CD4-positive, alpha-beta memory T cell (primary cell): ENCODE data around the gene THUMPD3. TPM values are rescaled to one million over a fixed set of nuclear protein-coding genes. Genes with fewer than 3 reads are reported as not detected.

Experiments used
- CTCF ChIA-PET: fragments of 350-600 bp; sonication (Branson Sonifier 250); formaldehyde crosslinking; loops from one replicate; lab custom pipeline; 2021; ENCODE audit warnings: inconsistent platforms; ENCODE audit not compliant: partially characterized antibody; lab: Charles Lee
- POLR2A ChIA-PET: fragments of 350-600 bp; sonication (Branson Sonifier 250); formaldehyde crosslinking; loops from one replicate; lab custom pipeline; 2021; ENCODE audit not compliant: partially characterized antibody; lab: Charles Lee
- DNase-seq, 5 donors: peaks; one replicate each; pipeline versions ENCODE4 v3.0.0 to v3.0.0-alpha.2; 2020 to 2022; ENCODE audit warnings: mixed read lengths in 1 of 5
- H3K27ac ChIP-seq: one replicate; pipeline ENCODE4 v1.7.0; 2013; ENCODE audit warnings: low read depth, low read length
- H3K27me3 ChIP-seq: 2 replicates; pipeline ENCODE4 v1.7.0; 2013; ENCODE audit warnings: mild to moderate bottlenecking, low read length, moderate library complexity; ENCODE audit not compliant: insufficient read depth
- H3K36me3 ChIP-seq: 2 replicates; pipeline ENCODE4 v1.7.0; 2013; ENCODE audit warnings: mild to moderate bottlenecking, low read length, moderate library complexity; ENCODE audit not compliant: insufficient read depth
- H3K4me1 ChIP-seq: 2 replicates; pipeline ENCODE4 v1.7.0; 2013; ENCODE audit warnings: mild to moderate bottlenecking, low read length, moderate library complexity; ENCODE audit not compliant: insufficient read depth
- H3K4me3 ChIP-seq, 2 donors: one replicate each; pipeline ENCODE4 v1.7.0; 2013; ENCODE audit warnings: low read length in 2 of 2, mild to moderate bottlenecking in 1 of 2
- H3K9me3 ChIP-seq, 2 donors: one replicate each; pipeline ENCODE4 v1.7.0; 2013; ENCODE audit warnings: low read length in 2 of 2, control low read depth in 1 of 2; ENCODE audit not compliant: control insufficient read depth in 1 of 2
- H3K27ac Mint-ChIP-seq, 7 donors: one replicate each; pipeline ENCODE4 v1.8.0; 2020 to 2021; ENCODE audit warnings: mixed read lengths in 7 of 7, mild to moderate bottlenecking in 6 of 7, inconsistent platforms in 3 of 7, moderate library complexity in 3 of 7
- H3K27me3 Mint-ChIP-seq, 2 donors: one replicate each; pipeline ENCODE4 v1.8.0; 2020 to 2021; ENCODE audit warnings: mixed read lengths in 2 of 2
- H3K36me3 Mint-ChIP-seq, 2 donors: one replicate each; pipeline ENCODE4 v1.8.0; 2020 to 2021; ENCODE audit warnings: mixed read lengths in 2 of 2, inconsistent platforms in 1 of 2, mild to moderate bottlenecking in 1 of 2
- H3K4me1 Mint-ChIP-seq, 4 donors: one replicate each; pipeline ENCODE4 v1.8.0; 2020 to 2021; ENCODE audit warnings: mixed read lengths in 4 of 4, mild to moderate bottlenecking in 1 of 4
- H3K4me3 Mint-ChIP-seq, 8 donors: one replicate each; pipeline ENCODE4 v1.8.0; 2020 to 2021; ENCODE audit warnings: mixed read lengths in 8 of 8, mild to moderate bottlenecking in 7 of 8, moderate library complexity in 6 of 8, inconsistent platforms in 3 of 8
- H3K9me3 Mint-ChIP-seq, 8 donors: one replicate each; pipeline ENCODE4 v1.8.0; 2020 to 2021; ENCODE audit warnings: mixed read lengths in 8 of 8, mild to moderate bottlenecking in 5 of 8, inconsistent platforms in 3 of 8, moderate library complexity in 1 of 8
- intact Hi-C: fragments of 100-400 bp; cut with micrococcal nuclease; formaldehyde crosslinking; loops from one replicate; pipeline ENCODE4 v1.15.1; 2023
- polyA plus RNA-seq, 2 donors: library from polyadenylated mRNA; unstranded; fragments of 300-500 nt; fragmentation: Illumina TruSeq; gene quantifications; one replicate each; pipeline ENCODE4 v1.2.3, GENCODE V29; 2021
- total RNA-seq, 2 experiments: library from RNA; stranded (reverse); gene quantifications; one replicate each; pipeline ENCODE4 v1.2.3, GENCODE V29; 2021

THUMPD3 gene
- 10 to 100 TPM; 36.9 to 39.2 TPM for total RNA-seq
- polyA plus RNA-seq, result 10 to 100 TPM; 10.8 to 29.3 TPM

- Histone ChIP-seq H3K9me3 (no peaks in the 10 kb centered on the region), H3K4me1 (peaks cover 22% of the 10 kb centered on the region), H3K27me3 (no peaks in the 10 kb centered on the region), H3K36me3 (peaks cover 19% of the 10 kb centered on the region), H3K4me3 (peak within 1 kb of the TSS; percentile 92 to 96), H3K27ac (peak within 1 kb of the TSS; percentile 91)
- no peaks in the 10 kb centered on the region for H3K9me3 Mint-ChIP-seq
- no peaks in the 10 kb centered on the region for H3K27me3 Mint-ChIP-seq
- intact Hi-C loops, result loop anchor here (1.0 kb wide), 3 partner anchors 33 to 368 kb away; partner anchors contain the start of genes BRPF1 and MTMR14
- H3K4me3 Mint-ChIP-seq, result peak within 1 kb of the TSS; percentile 95 to 99 (median 98)
- peaks cover 5 to 31% of the 10 kb centered on the region in 2 donors for H3K36me3 Mint-ChIP-seq
- peak within 1 kb of the TSS; percentile 95 to 99 (median 98) for H3K27ac Mint-ChIP-seq
- DNase-seq, result peak; percentile 82 to 91 (median 85)
- ChIA-PET POLR2A (interaction anchor here (0.7 to 5.9 kb wide), 17 partner anchors 9 to 958 kb away, joined by 3 to 158 read pairs (median 7); partner anchors contain the start of genes ARPC4, BRPF1, MTMR14 and RAD18), CTCF (interaction anchor here (0.9 to 3.4 kb wide), 8 partner anchors 10 to 61 kb away, joined by 3 to 46 read pairs (median 5); no protein-coding TSS in a partner anchor)
- H3K4me1 Mint-ChIP-seq, result peaks cover 7 to 38% (median 17%) of the 10 kb centered on the region in 4 donors
These were observed at the start of gene THUMPD3 for GRCh38 chr3:9362731-9363530. Gene THUMPD3 (plus strand): TSS chr3:9363054. CDS start chr3:9365069, 2,015 bp downstream.

- no peaks in the 10 kb centered on the region for H3K4me1 Mint-ChIP-seq
- no peaks in the 10 kb centered on the region for H3K9me3 ChIP-seq
- H3K4me3 Mint-ChIP-seq, result no peak overlapping the region
- H3K36me3 Mint-ChIP-seq, result no peaks in the 10 kb centered on the region
- POLR2A ChIA-PET, result no interaction called here
- intact Hi-C loops, result no loop called here
- H3K36me3 ChIP-seq, result no peaks in the 10 kb centered on the region
- no peaks in the 10 kb centered on the region for H3K4me1 ChIP-seq
- H3K27ac Mint-ChIP-seq, result no peak overlapping the region
- H3K9me3 Mint-ChIP-seq, result no peaks in the 10 kb centered on the region
- CTCF ChIA-PET, result interaction anchor here (3.1 kb wide), 1 partner anchor 12 kb away, joined by 26 read pairs; no protein-coding TSS in a partner anchor
- no peak overlapping the region for H3K4me3 ChIP-seq
- H3K27me3 ChIP-seq, result no peaks in the 10 kb centered on the region
- no peak for DNase-seq
- no peak overlapping the region for H3K27ac ChIP-seq
- H3K27me3 Mint-ChIP-seq, result peaks cover 3% of the 10 kb centered on the region in 2 donors
These were observed 48.1 kb upstream of the THUMPD3 start for GRCh38 chr3:9314796-9315195.

- Histone ChIP-seq H3K4me1 (no peaks in the 10 kb centered on the region), H3K4me3 (no peak overlapping the region), H3K9me3 (no peaks in the 10 kb centered on the region), H3K27me3 (no peaks in the 10 kb centered on the region), H3K27ac (no peak overlapping the region), H3K36me3 (no peaks in the 10 kb centered on the region)
- Mint-ChIP-seq H3K27me3 (peaks cover 0 to 3% of the 10 kb centered on the region in 2 donors), H3K27ac (no peak overlapping the region), H3K9me3 (no peaks in the 10 kb centered on the region), H3K4me1 (no peaks in the 10 kb centered on the region), H3K36me3 (no peaks in the 10 kb centered on the region), H3K4me3 (no peak overlapping the region)
- intact Hi-C loops, result no loop called here
- POLR2A ChIA-PET, result no interaction called here
- CTCF ChIA-PET, result interaction anchor here (1.1 kb wide), 1 partner anchor 345 kb away, joined by 4 read pairs; no protein-coding TSS in a partner anchor
- no peak for DNase-seq
These were observed 45.9 kb upstream of the THUMPD3 start for GRCh38 chr3:9316881-9317361.

GRCh38 chr3:9322780-9323179 lies 40.1 kb upstream of the THUMPD3 start:
- H3K27me3 Mint-ChIP-seq, result peaks cover 0 to 2% of the 10 kb centered on the region in 2 donors
- CTCF ChIA-PET, result no interaction called here

GRCh38 chr3:9324944-9325343 lies 37.9 kb upstream of the THUMPD3 start:
- H3K36me3 ChIP-seq, result no peaks in the 10 kb centered on the region
- H3K27ac ChIP-seq, result no peak overlapping the region
- peaks cover 0 to 2% of the 10 kb centered on the region in 2 donors for H3K27me3 Mint-ChIP-seq
- H3K4me1 Mint-ChIP-seq, result no peaks in the 10 kb centered on the region
- ChIA-PET CTCF (no interaction called here), POLR2A (no interaction called here)
- H3K9me3 ChIP-seq, result no peaks in the 10 kb centered on the region
- H3K4me3 ChIP-seq, result no peak overlapping the region
- H3K4me1 ChIP-seq, result no peaks in the 10 kb centered on the region
- H3K27me3 ChIP-seq, result no peaks in the 10 kb centered on the region
- no peak for DNase-seq
- no peak overlapping the region for H3K4me3 Mint-ChIP-seq
- no peaks in the 10 kb centered on the region for H3K36me3 Mint-ChIP-seq
- no peaks in the 10 kb centered on the region for H3K9me3 Mint-ChIP-seq
- H3K27ac Mint-ChIP-seq, result no peak overlapping the region
- intact Hi-C loops, result no loop called here

More at GRCh38 chr3:9322780-9323179, 40.1 kb upstream of the THUMPD3 start:
- Mint-ChIP-seq H3K4me3 (no peak overlapping the region), H3K4me1 (no peaks in the 10 kb centered on the region), H3K27ac (no peak overlapping the region), H3K36me3 (no peaks in the 10 kb centered on the region), H3K9me3 (no peaks in the 10 kb centered on the region)
- no peak for DNase-seq
- Histone ChIP-seq H3K9me3 (no peaks in the 10 kb centered on the region), H3K4me1 (no peaks in the 10 kb centered on the region), H3K36me3 (no peaks in the 10 kb centered on the region), H3K4me3 (no peak overlapping the region), H3K27ac (no peak overlapping the region), H3K27me3 (no peaks in the 10 kb centered on the region)
- intact Hi-C loops, result no loop called here
- POLR2A ChIA-PET, result no interaction called here

GRCh38 chr3:9327578-9327977 lies 35.3 kb upstream of the THUMPD3 start:
- POLR2A ChIA-PET, result no interaction called here

GRCh38 chr3:9330166-9330703 lies 32.6 kb upstream of the THUMPD3 start:
- Histone ChIP-seq H3K9me3 (no peaks in the 10 kb centered on the region), H3K36me3 (no peaks in the 10 kb centered on the region), H3K4me1 (no peaks in the 10 kb centered on the region), H3K4me3 (no peak overlapping the region), H3K27ac (no peak overlapping the region), H3K27me3 (no peaks in the 10 kb centered on the region)
- CTCF ChIA-PET, result interaction anchor here (1.5 kb wide), 1 partner anchor 28 kb away, joined by 6 read pairs; no protein-coding TSS in a partner anchor
- POLR2A ChIA-PET, result no interaction called here
- no peak for DNase-seq
- Mint-ChIP-seq H3K36me3 (no peaks in the 10 kb centered on the region), H3K4me3 (no peak overlapping the region), H3K27ac (no peak overlapping the region), H3K4me1 (no peaks in the 10 kb centered on the region), H3K27me3 (peaks cover 3 to 7% of the 10 kb centered on the region in 2 donors), H3K9me3 (peaks cover 0 to 6% (median 4%) of the 10 kb centered on the region in 8 donors)
- intact Hi-C loops, result no loop called here

More at GRCh38 chr3:9327578-9327977, 35.3 kb upstream of the THUMPD3 start:
- no peak overlapping the region for H3K27ac Mint-ChIP-seq
- H3K27me3 ChIP-seq, result no peaks in the 10 kb centered on the region
- no peak for DNase-seq
- peaks cover 1 to 7% of the 10 kb centered on the region in 2 donors for H3K27me3 Mint-ChIP-seq
- H3K4me1 Mint-ChIP-seq, result no peaks in the 10 kb centered on the region
- H3K36me3 ChIP-seq, result no peaks in the 10 kb centered on the region
- no peaks in the 10 kb centered on the region for H3K9me3 ChIP-seq
- intact Hi-C loops, result no loop called here
- no peaks in the 10 kb centered on the region for H3K36me3 Mint-ChIP-seq
- no peak overlapping the region for H3K4me3 ChIP-seq
- H3K9me3 Mint-ChIP-seq, result peaks cover 0 to 6% (median 4%) of the 10 kb centered on the region in 8 donors
- H3K27ac ChIP-seq, result no peak overlapping the region
- CTCF ChIA-PET, result interaction anchor here (1.0 kb wide), 1 partner anchor 23 kb away, joined by 3 read pairs; no protein-coding TSS in a partner anchor
- no peak overlapping the region for H3K4me3 Mint-ChIP-seq
- H3K4me1 ChIP-seq, result no peaks in the 10 kb centered on the region
